CD4-positive, alpha-beta T cell treated with Interferon alpha-2 for 1 hour (primary cell): ENCODE measurements around the gene PPP4R3B.

Source experiments
- DNase-seq, 2 donors: peaks; one replicate each; pipeline ENCODE4 v3.0.0-alpha.2; 2020 to 2022

PPP4R3B gene

GRCh38 chr2:55502590-55503141 is 114.8 kb downstream of the PPP4R3B start:
- DNase-seq, result no peak

GRCh38 chr2:55500025-55500424 is 117.4 kb downstream of the PPP4R3B start:
- no peak for DNase-seq

DNA sequence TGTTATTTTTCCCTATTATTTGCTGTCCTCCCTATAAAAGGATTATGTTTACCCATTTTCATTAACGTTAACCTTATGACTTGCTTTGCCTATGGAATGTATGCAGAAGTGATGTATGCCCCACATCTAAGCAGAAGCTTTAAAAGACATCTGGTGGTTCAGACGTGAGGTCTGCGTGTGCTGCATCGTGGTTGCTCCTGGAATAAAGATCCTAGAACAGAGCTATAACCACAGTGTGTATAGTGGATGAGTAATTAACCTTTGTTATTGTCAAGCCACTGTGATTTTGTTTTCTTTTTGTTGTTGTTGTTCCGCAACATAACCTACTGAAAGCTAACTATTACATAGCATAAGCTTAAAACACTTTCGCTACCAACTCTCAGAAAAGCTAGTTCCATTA is 118.8 kb downstream of the PPP4R3B start:
- no peak for DNase-seq
